Fibroblast of lung (primary cell): ENCODE measurements around the gene KCNJ5. TPM values are rescaled to one million over a fixed set of nuclear protein-coding genes. Genes with fewer than 3 reads are reported as not detected.

ENCODE experiments used
- DNase-seq, 2 donors: peaks; one replicate each; pipeline versions ENCODE4 v3.0.0 to v3.0.0-alpha.2; 2010; ENCODE audit warnings: low read depth in 2 of 2
- H2AFZ ChIP-seq: 2 replicates; pipeline ENCODE4 v1.5.1; 2012; ENCODE audit warnings: low read length, control low read depth, inconsistent platforms
- H3K27ac ChIP-seq: 2 replicates; pipeline ENCODE4 v1.5.1; 2011; ENCODE audit warnings: low read length, control low read depth; ENCODE audit not compliant: insufficient read depth
- H3K27me3 ChIP-seq: 2 replicates; pipeline ENCODE4 v1.5.1; 2011; ENCODE audit warnings: mild to moderate bottlenecking, low read length; ENCODE audit not compliant: control insufficient read depth, insufficient read depth
- H3K36me3 ChIP-seq: 2 replicates; pipeline ENCODE4 v1.5.1; 2011; ENCODE audit warnings: low read length; ENCODE audit not compliant: control insufficient read depth, insufficient read depth
- H3K4me1 ChIP-seq: 2 replicates; pipeline ENCODE4 v1.5.1; 2011; ENCODE audit warnings: low read length; ENCODE audit not compliant: control insufficient read depth, insufficient read depth; ENCODE audit errors: extremely low read depth
- H3K4me2 ChIP-seq: 2 replicates; pipeline ENCODE4 v1.5.1; 2011; ENCODE audit warnings: low read length, control low read depth; ENCODE audit not compliant: insufficient read depth; ENCODE audit errors: extremely low read depth
- H3K4me3 ChIP-seq, 4 experiments: fragments of 200-600 bp in 1 of 4; sonication (generic) in 1 of 4; replicated peaks in 1 of 4; 2 replicates each; pipeline ENCODE4 v1.5.1; 2011 to 2016; ENCODE audit warnings: low read length in 4 of 4, low read depth in 3 of 4, mild to moderate bottlenecking in 3 of 4, control low read depth in 2 of 4, inconsistent platforms in 1 of 4, mixed read lengths in 1 of 4; ENCODE audit not compliant: insufficient read depth in 1 of 4; ENCODE audit errors: control extremely low read depth in 1 of 4
- H3K79me2 ChIP-seq: 2 replicates; pipeline ENCODE4 v1.5.1; 2012; ENCODE audit warnings: mild to moderate bottlenecking, low read length, inconsistent platforms; ENCODE audit not compliant: control insufficient read depth, insufficient read depth
- H3K9ac ChIP-seq: 2 replicates; pipeline ENCODE4 v1.5.1; 2011; ENCODE audit warnings: mild to moderate bottlenecking, low read length, control low read depth; ENCODE audit not compliant: insufficient read depth
- H3K9me3 ChIP-seq: 2 replicates; pipeline ENCODE4 v1.5.1; 2012; ENCODE audit warnings: low read depth, low read length; ENCODE audit not compliant: control insufficient read depth, insufficient read depth
- H4K20me1 ChIP-seq: 2 replicates; pipeline ENCODE4 v1.5.1; 2011; ENCODE audit warnings: low read length; ENCODE audit not compliant: control insufficient read depth, insufficient read depth; ENCODE audit errors: extremely low read depth
- CTCF ChIP-seq, 2 donors: IDR thresholded peaks in 1 of 2; conservative IDR thresholded peaks in 1 of 2; 1 replicate in 1 of 2; 2 replicates in 1 of 2; pipeline ENCODE4 v1.5.1; 2011 to 2012; ENCODE audit warnings: low read length in 2 of 2, control low read depth in 1 of 2, inconsistent platforms in 1 of 2, low read depth in 1 of 2, mild to moderate bottlenecking in 1 of 2
- EZH2 ChIP-seq: IDR thresholded peaks from 2 replicates; pipeline ENCODE4 v1.5.1; 2012; ENCODE audit warnings: low read length, control low read depth, mild to moderate bottlenecking; ENCODE audit errors: missing control alignments
- polyA plus RNA-seq, 2 donors: library from polyadenylated mRNA; depleted of rRNA in 1 of 2; stranded (reverse) in 1 of 2; unstranded in 1 of 2; fragments of >200 nt; gene quantifications; 2 replicates each; pipeline ENCODE4 v1.2.1, GENCODE V29; 2011 to 2012; ENCODE audit warnings: missing spikeins in 1 of 2
- total RNA-seq: library from RNA; depleted of rRNA; stranded (reverse); fragments of >200 nt; gene quantifications from 2 replicates; pipeline ENCODE4 v1.2.1, GENCODE V29; 2014

Gene KCNJ5
- total and polyA plus RNA-seq, 2 donors (not counting 1 experiment from before 2014, with no cell fraction given), result 0.24 to 0.33 TPM

- Histone ChIP-seq H3K4me2 (no peak overlapping the region), H3K9ac (no peak overlapping the region), H3K36me3 (no peaks in the 10 kb centered on the region), H3K4me3 (no peak overlapping the region), H3K4me1 (no peaks in the 10 kb centered on the region), H3K27me3 (no peaks in the 10 kb centered on the region), H2AFZ (no peak overlapping the region), H3K9me3 (no peaks in the 10 kb centered on the region), H3K79me2 (no peaks in the 10 kb centered on the region), H3K27ac (no peak overlapping the region), H4K20me1 (no peaks in the 10 kb centered on the region)
- TF ChIP-seq CTCF (conservative IDR thresholded peaks at IDR 0.05 in 1 of 2, IDR thresholded peaks at IDR 0.05 in 1 of 2; ENCODE audit: low read depth in 1 of 2, low read length in 2 of 2), result no peak
- no peak for TF ChIP-seq EZH2
- DNase-seq, result no peak
Observed at GRCh38 chr11:128895526-128895925, 4.4 kb downstream of the KCNJ5 start.

- H4K20me1 ChIP-seq, result no peaks in the 10 kb centered on the region
- no peak overlapping the region for H3K4me2 ChIP-seq
- TF ChIP-seq EZH2 (no peak), CTCF (conservative IDR thresholded peaks at IDR 0.05 in 1 of 2, IDR thresholded peaks at IDR 0.05 in 1 of 2; ENCODE audit: low read depth in 1 of 2, low read length in 2 of 2) (no peak)
- H3K27me3 ChIP-seq, result no peaks in the 10 kb centered on the region
- no peak overlapping the region for H3K4me3 ChIP-seq
- H2AFZ ChIP-seq, result no peak overlapping the region
- no peak overlapping the region for H3K9ac ChIP-seq
- DNase-seq, result no peak
- no peaks in the 10 kb centered on the region for H3K9me3 ChIP-seq
- H3K79me2 ChIP-seq, result no peaks in the 10 kb centered on the region
- no peaks in the 10 kb centered on the region for H3K36me3 ChIP-seq
- no peaks in the 10 kb centered on the region for H3K4me1 ChIP-seq
- no peak overlapping the region for H3K27ac ChIP-seq
Observed at GRCh38 chr11:128896356-128896755, 5.2 kb downstream of the KCNJ5 start.

- Histone ChIP-seq H3K9ac (no peak overlapping the region), H3K79me2 (no peaks in the 10 kb centered on the region), H3K27me3 (no peaks in the 10 kb centered on the region), H3K9me3 (no peaks in the 10 kb centered on the region), H4K20me1 (no peaks in the 10 kb centered on the region), H3K4me2 (no peak overlapping the region), H3K4me3 (no peak overlapping the region), H3K36me3 (no peaks in the 10 kb centered on the region), H2AFZ (no peak overlapping the region), H3K4me1 (peaks cover 6% of the 10 kb centered on the region), H3K27ac (no peak overlapping the region)
- no peak for DNase-seq
- TF ChIP-seq EZH2, result no peak
- no peak for TF ChIP-seq CTCF (conservative IDR thresholded peaks at IDR 0.05 in 1 of 2, IDR thresholded peaks at IDR 0.05 in 1 of 2; ENCODE audit: low read depth in 1 of 2, low read length in 2 of 2)
Observed at GRCh38 chr11:128897826-128898225, 6.7 kb downstream of the KCNJ5 start.
